HCT116 (cell line): ENCODE measurements around the gene C2CD2L. TPM values are rescaled to one million over a fixed set of nuclear protein-coding genes. Genes with fewer than 3 reads are reported as not detected.
A peak's percentile ranks its signal among the peaks of the same experiment; 100 is the strongest.

Experiments
- ATAC-seq: fragments of 200-7000 bp; cut with Tn5 transposase; 2 replicates; pipeline ENCODE4 v1.9.1; 2020; ENCODE audit warnings: mild to moderate bottlenecking, moderate library complexity
- BruUV-seq: library from RNA; stranded (reverse); fragments of 400-500 nt; replicated peaks from 2 replicates; lab custom pipeline; 2021; lab: Mats Ljungman, UMichigan
- CTCF ChIA-PET: fragments of 300-600 bp; sonication (Branson Sonifier 250); formaldehyde crosslinking; loops from one replicate; lab custom pipeline; 2021; ENCODE audit warnings: antibody characterized with exemption; lab: Charles Lee
- POLR2A ChIA-PET: fragments of 300-600, 350-600 bp; sonication (Branson Sonifier 250); formaldehyde crosslinking; loops from one replicate; lab custom pipeline; 2021; ENCODE audit warnings: antibody characterized with exemption; lab: Charles Lee
- RAD21 ChIA-PET, 2 experiments: fragments of 300-600 bp; sonication (Branson Sonifier 250); formaldehyde crosslinking; loops; one replicate each; lab custom pipeline; 2023; ENCODE audit warnings: low total read pairs in 2 of 2; ENCODE audit not compliant: uncharacterized antibody in 2 of 2, unreplicated experiment in 2 of 2, low non-redundant PET in 1 of 2; lab: Charles Lee
- DNase-seq: peaks from one replicate; pipeline ENCODE4 v3.0.0-alpha.2; 2010; ENCODE audit warnings: low read depth, low spot score
- H2AFZ ChIP-seq: fragments of 200-600 bp; shearing (Covaris generic), sonication (generic); 2 replicates; pipeline ENCODE4 v1.6.1; 2017; ENCODE audit warnings: low read depth, mixed run types, mixed read lengths, antibody characterized with exemption, low read length; ENCODE audit not compliant: poor library complexity, severe bottlenecking
- H3K27ac ChIP-seq: 2 replicates; pipeline ENCODE4 v1.5.1; 2012; ENCODE audit warnings: low read depth, low read length
- H3K27me3 ChIP-seq: fragments of 200-600 bp; sonication (generic); 2 replicates; pipeline ENCODE4 v1.6.1; 2016; ENCODE audit warnings: mixed run types, low read length, mixed read lengths; ENCODE audit not compliant: insufficient read depth
- H3K36me3 ChIP-seq, 2 experiments: fragments of 200-500 bp in 1 of 2; fragments of 200-600 bp in 1 of 2; sonication (Bioruptor generic) in 1 of 2; sonication (generic) in 1 of 2; 2 replicates each; pipeline versions ENCODE4 v1.5.1 to v1.6.1; 2014 to 2016; ENCODE audit warnings: low read length in 2 of 2, inconsistent platforms in 1 of 2, mixed read lengths in 1 of 2, mixed run types in 1 of 2; ENCODE audit not compliant: insufficient read depth in 2 of 2, control insufficient read depth in 1 of 2
- H3K4me1 ChIP-seq, 2 experiments: fragments of 200-600 bp in 1 of 2; sonication (generic) in 1 of 2; 2 replicates each; pipeline versions ENCODE4 v1.5.1 to v1.6.1; 2012 to 2017; ENCODE audit warnings: low read length in 2 of 2, inconsistent platforms in 1 of 2, mild to moderate bottlenecking in 1 of 2, mixed read lengths in 1 of 2, mixed run types in 1 of 2, moderate library complexity in 1 of 2; ENCODE audit not compliant: insufficient read depth in 2 of 2, control insufficient read depth in 1 of 2
- H3K4me2 ChIP-seq: fragments of 200-600 bp; sonication (generic); 2 replicates; pipeline ENCODE4 v1.6.1; 2017; ENCODE audit warnings: mixed run types, low read length, mixed read lengths
- H3K4me3 ChIP-seq, 2 experiments: fragments of 200-600 bp in 1 of 2; sonication (generic) in 1 of 2; replicated peaks in 1 of 2; 2 replicates each; pipeline ENCODE4 v1.5.1; 2011 to 2016; ENCODE audit warnings: low read length in 2 of 2, control low read depth in 1 of 2, low read depth in 1 of 2, mild to moderate bottlenecking in 1 of 2, mixed read lengths in 1 of 2, mixed run types in 1 of 2
- H3K79me2 ChIP-seq: fragments of 200-600 bp; sonication (generic); 2 replicates; pipeline ENCODE4 v1.6.1; 2017; ENCODE audit warnings: mild to moderate bottlenecking, mixed run types, low read length, moderate library complexity, mixed read lengths; ENCODE audit not compliant: insufficient read depth
- H3K9ac ChIP-seq: fragments of 200-600 bp; sonication (generic); 2 replicates; pipeline ENCODE4 v1.6.1; 2016; ENCODE audit warnings: low read length, mixed read lengths
- H3K9me2 ChIP-seq: fragments of 200-600 bp; sonication (generic), shearing (Covaris generic); 2 replicates; pipeline ENCODE4 v1.6.1; 2017; ENCODE audit warnings: mixed run types, mild to moderate bottlenecking, moderate library complexity; ENCODE audit not compliant: insufficient read depth
- H3K9me3 ChIP-seq, 2 experiments: fragments of 200-500 bp in 1 of 2; fragments of 200-600 bp in 1 of 2; sonication (Bioruptor generic) in 1 of 2; sonication (generic) in 1 of 2; 2 replicates each; pipeline ENCODE4 v1.6.1; 2014 to 2017; ENCODE audit warnings: low read length in 2 of 2, mixed read lengths in 2 of 2, inconsistent platforms in 1 of 2, low read depth in 1 of 2, mild to moderate bottlenecking in 1 of 2, mixed run types in 1 of 2, moderate library complexity in 1 of 2; ENCODE audit not compliant: control insufficient read depth in 1 of 2, insufficient read depth in 1 of 2
- H4K20me1 ChIP-seq: fragments of 200-600 bp; sonication (generic), shearing (Covaris generic); 2 replicates; pipeline ENCODE4 v1.6.1; 2017; ENCODE audit warnings: mixed run types, mild to moderate bottlenecking, moderate library complexity; ENCODE audit not compliant: insufficient read depth
- ATF3 ChIP-seq: IDR thresholded peaks from 2 replicates; pipeline ENCODE4 v1.6.1; 2012
- CEBPB ChIP-seq: IDR thresholded peaks from 2 replicates; pipeline ENCODE4 v1.6.1; 2012; ENCODE audit warnings: low read depth
- EGR1 ChIP-seq: IDR thresholded peaks from 2 replicates; pipeline ENCODE4 v1.6.1; 2012; ENCODE audit warnings: low read depth
- EZH2phosphoT487 ChIP-seq: fragments of 200-600 bp; IDR thresholded peaks from 2 replicates; pipeline ENCODE4 v1.6.1; 2018; ENCODE audit warnings: antibody characterized with exemption, borderline replicate concordance
- FOSL1 ChIP-seq: IDR thresholded peaks from 2 replicates; pipeline ENCODE4 v1.6.1; 2012; ENCODE audit warnings: low read depth
- JUND ChIP-seq: IDR thresholded peaks from 2 replicates; pipeline ENCODE4 v1.6.1; 2012
- RAD21 ChIP-seq: IDR thresholded peaks from 2 replicates; pipeline ENCODE4 v1.6.1; 2012; ENCODE audit warnings: low read depth, mild to moderate bottlenecking
- SIN3A ChIP-seq: IDR thresholded peaks from 2 replicates; pipeline ENCODE4 v1.6.1; 2012; ENCODE audit warnings: low read depth
- TCF7L2 ChIP-seq: IDR thresholded peaks from 2 replicates; pipeline ENCODE4 v1.7.0; 2011; ENCODE audit warnings: borderline replicate concordance, inconsistent platforms; ENCODE audit not compliant: insufficient read depth, insufficient read length; ENCODE audit errors: extremely low read depth
- YY1 ChIP-seq: IDR thresholded peaks from 2 replicates; pipeline ENCODE4 v1.6.1; 2011; ENCODE audit warnings: low read length, low read depth, moderate library complexity, mild to moderate bottlenecking; ENCODE audit not compliant: insufficient replicate concordance; ENCODE audit errors: extremely low read depth
- ZNF274 ChIP-seq: fragments of 200-500 bp; sonication (Bioruptor generic); IDR thresholded peaks from 2 replicates; pipeline ENCODE4 v1.6.1; 2014; ENCODE audit warnings: mild to moderate bottlenecking, low read depth, low read length, inconsistent platforms
- intact Hi-C: fragments of 100-400 bp; cut with micrococcal nuclease; formaldehyde crosslinking; loops from 2 replicates; pipeline ENCODE4 v1.10.0; 2022
- total RNA-seq: library from RNA; stranded (reverse); gene quantifications from one replicate; pipeline ENCODE4 v1.2.1, GENCODE V29; 2021; ENCODE audit not compliant: unreplicated experiment
- TF ChIP-seq, protein P1 (sequence below): IDR thresholded peaks from 2 replicates; pipeline ENCODE4 v1.6.1; 2012
- TF ChIP-seq, protein P2 (sequence below): IDR thresholded peaks from 2 replicates; pipeline ENCODE4 v1.6.1; 2012; ENCODE audit warnings: low read depth
- TF ChIP-seq, protein P3 (sequence below): IDR thresholded peaks from 2 replicates; pipeline ENCODE4 v1.6.1; 2011; ENCODE audit warnings: mild to moderate bottlenecking, low read length, moderate library complexity; ENCODE audit not compliant: insufficient replicate concordance; ENCODE audit errors: extremely low read depth

C2CD2L gene
- total RNA-seq, 1 experiment from 2014 or later, result 12.4 TPM

DNA sequence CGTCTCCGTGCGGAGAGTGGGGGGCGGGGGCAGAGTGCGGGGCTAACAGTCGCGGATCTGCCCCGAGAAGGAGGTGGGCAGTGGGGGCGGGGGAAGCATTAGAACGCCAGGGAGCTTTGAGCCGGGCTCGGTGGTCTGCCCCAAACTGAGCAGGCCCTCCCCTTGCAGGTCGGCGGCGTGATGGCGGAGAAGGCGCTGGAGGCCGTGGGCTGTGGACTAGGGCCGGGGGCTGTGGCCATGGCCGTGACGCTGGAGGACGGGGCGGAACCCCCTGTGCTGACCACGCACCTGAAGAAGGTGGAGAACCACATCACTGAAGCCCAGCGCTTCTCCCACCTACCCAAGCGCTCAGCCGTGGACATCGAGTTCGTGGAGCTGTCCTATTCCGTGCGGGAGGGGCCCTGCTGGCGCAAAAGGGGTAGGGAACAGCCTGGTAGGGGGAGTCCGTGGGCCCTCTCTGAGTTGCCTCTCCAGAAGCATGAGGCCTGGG lies 42.7 kb downstream of the C2CD2L start:
- Histone ChIP-seq H2AFZ (no peak overlapping the region), H3K4me2 (peak overlapping the region; percentile 97), H3K9me2 (no peaks in the 10 kb centered on the region), H3K4me1 (peaks cover 6 to 23% of the 10 kb centered on the region in 2 experiments; a peak in 3 of 4 replicates), H4K20me1 (no peaks in the 10 kb centered on the region), H3K4me3 (peak overlapping the region; percentile 48 to 72), H3K27me3 (no peaks in the 10 kb centered on the region), H3K9ac (peak overlapping the region; percentile 61; the same call in 1 of the 2 replicates), H3K27ac (no peak overlapping the region), H3K79me2 (no peaks in the 10 kb centered on the region), H3K9me3 (no peaks in the 10 kb centered on the region), H3K36me3 (no peaks in the 10 kb centered on the region)
- ChIA-PET CTCF (no interaction called here), RAD21 (no interaction called here), POLR2A (no interaction called here)
- BruUV-seq, result no TSS peak
- no peak for TF ChIP-seq EZH2phosphoT487
- no peak for TF ChIP-seq RAD21
- TF ChIP-seq, protein P1, sequence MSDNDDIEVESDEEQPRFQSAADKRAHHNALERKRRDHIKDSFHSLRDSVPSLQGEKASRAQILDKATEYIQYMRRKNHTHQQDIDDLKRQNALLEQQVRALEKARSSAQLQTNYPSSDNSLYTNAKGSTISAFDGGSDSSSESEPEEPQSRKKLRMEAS, result no peak
- no peak for TF ChIP-seq ATF3
- no peak for DNase-seq
- intact Hi-C loops, result loop anchor here (5.0 kb wide), 1 partner anchor 322 kb away; no protein-coding TSS in a partner anchor
- no peak for ATAC-seq

GRCh38 chr11:119152043-119152442 lies 44.9 kb downstream of the C2CD2L start:
- no peaks in the 10 kb centered on the region for H3K27me3 ChIP-seq
- intact Hi-C loops, result no loop called here
- ATAC-seq, result no peak
- ChIA-PET POLR2A (interaction anchor here (1.3 kb wide), 1 partner anchor 15 kb away, joined by 3 read pairs; no protein-coding TSS in a partner anchor), CTCF (no interaction called here), RAD21 (no interaction called here)
- no peak overlapping the region for H2AFZ ChIP-seq
- peaks cover 13 to 28% of the 10 kb centered on the region in 2 experiments; a peak in 3 of 4 replicates for H3K4me1 ChIP-seq
- H4K20me1 ChIP-seq, result no peaks in the 10 kb centered on the region
- DNase-seq, result no peak
- H3K36me3 ChIP-seq, result no peaks in the 10 kb centered on the region
- H3K27ac ChIP-seq, result no peak overlapping the region
- H3K9me2 ChIP-seq, result no peaks in the 10 kb centered on the region
- H3K9ac ChIP-seq, result no peak overlapping the region
- no peaks in the 10 kb centered on the region for H3K79me2 ChIP-seq
- no peaks in the 10 kb centered on the region for H3K9me3 ChIP-seq
- no peak overlapping the region for H3K4me2 ChIP-seq
- no TSS peak for BruUV-seq
- H3K4me3 ChIP-seq, result no peak overlapping the region
- TF ChIP-seq EGR1 (no peak), SIN3A (no peak), YY1 (no peak), ATF3 (no peak), JUND (no peak), ZNF274 (no peak), FOSL1 (no peak), CEBPB (no peak), TCF7L2 (no peak)
- TF ChIP-seq, protein P2, sequence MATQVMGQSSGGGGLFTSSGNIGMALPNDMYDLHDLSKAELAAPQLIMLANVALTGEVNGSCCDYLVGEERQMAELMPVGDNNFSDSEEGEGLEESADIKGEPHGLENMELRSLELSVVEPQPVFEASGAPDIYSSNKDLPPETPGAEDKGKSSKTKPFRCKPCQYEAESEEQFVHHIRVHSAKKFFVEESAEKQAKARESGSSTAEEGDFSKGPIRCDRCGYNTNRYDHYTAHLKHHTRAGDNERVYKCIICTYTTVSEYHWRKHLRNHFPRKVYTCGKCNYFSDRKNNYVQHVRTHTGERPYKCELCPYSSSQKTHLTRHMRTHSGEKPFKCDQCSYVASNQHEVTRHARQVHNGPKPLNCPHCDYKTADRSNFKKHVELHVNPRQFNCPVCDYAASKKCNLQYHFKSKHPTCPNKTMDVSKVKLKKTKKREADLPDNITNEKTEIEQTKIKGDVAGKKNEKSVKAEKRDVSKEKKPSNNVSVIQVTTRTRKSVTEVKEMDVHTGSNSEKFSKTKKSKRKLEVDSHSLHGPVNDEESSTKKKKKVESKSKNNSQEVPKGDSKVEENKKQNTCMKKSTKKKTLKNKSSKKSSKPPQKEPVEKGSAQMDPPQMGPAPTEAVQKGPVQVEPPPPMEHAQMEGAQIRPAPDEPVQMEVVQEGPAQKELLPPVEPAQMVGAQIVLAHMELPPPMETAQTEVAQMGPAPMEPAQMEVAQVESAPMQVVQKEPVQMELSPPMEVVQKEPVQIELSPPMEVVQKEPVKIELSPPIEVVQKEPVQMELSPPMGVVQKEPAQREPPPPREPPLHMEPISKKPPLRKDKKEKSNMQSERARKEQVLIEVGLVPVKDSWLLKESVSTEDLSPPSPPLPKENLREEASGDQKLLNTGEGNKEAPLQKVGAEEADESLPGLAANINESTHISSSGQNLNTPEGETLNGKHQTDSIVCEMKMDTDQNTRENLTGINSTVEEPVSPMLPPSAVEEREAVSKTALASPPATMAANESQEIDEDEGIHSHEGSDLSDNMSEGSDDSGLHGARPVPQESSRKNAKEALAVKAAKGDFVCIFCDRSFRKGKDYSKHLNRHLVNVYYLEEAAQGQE, result no peak
- TF ChIP-seq, protein P3, sequence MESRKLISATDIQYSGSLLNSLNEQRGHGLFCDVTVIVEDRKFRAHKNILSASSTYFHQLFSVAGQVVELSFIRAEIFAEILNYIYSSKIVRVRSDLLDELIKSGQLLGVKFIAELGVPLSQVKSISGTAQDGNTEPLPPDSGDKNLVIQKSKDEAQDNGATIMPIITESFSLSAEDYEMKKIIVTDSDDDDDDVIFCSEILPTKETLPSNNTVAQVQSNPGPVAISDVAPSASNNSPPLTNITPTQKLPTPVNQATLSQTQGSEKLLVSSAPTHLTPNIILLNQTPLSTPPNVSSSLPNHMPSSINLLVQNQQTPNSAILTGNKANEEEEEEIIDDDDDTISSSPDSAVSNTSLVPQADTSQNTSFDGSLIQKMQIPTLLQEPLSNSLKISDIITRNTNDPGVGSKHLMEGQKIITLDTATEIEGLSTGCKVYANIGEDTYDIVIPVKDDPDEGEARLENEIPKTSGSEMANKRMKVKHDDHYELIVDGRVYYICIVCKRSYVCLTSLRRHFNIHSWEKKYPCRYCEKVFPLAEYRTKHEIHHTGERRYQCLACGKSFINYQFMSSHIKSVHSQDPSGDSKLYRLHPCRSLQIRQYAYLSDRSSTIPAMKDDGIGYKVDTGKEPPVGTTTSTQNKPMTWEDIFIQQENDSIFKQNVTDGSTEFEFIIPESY, result no peak
